CD8-positive, alpha-beta memory T cell (primary cell): ENCODE data around the gene N4BP2L2. TPM values are rescaled to one million over a fixed set of nuclear protein-coding genes. Genes with fewer than 3 reads are reported as not detected.

ENCODE experiments used
- CTCF ChIA-PET: fragments of 350-600 bp; sonication (Branson Sonifier 250); formaldehyde crosslinking; loops from one replicate; lab custom pipeline; 2021; ENCODE audit warnings: antibody characterized with exemption; lab: Charles Lee
- POLR2A ChIA-PET: fragments of 350-600 bp; sonication (Branson Sonifier 250); formaldehyde crosslinking; loops from one replicate; lab custom pipeline; 2021; ENCODE audit warnings: antibody characterized with exemption; lab: Charles Lee
- DNase-seq, 5 donors: peaks; one replicate each; pipeline versions ENCODE4 v3.0.0 to v3.0.0-alpha.2; 2020 to 2022; ENCODE audit warnings: mixed read lengths in 1 of 5
- H3K27ac ChIP-seq: one replicate; pipeline ENCODE4 v1.7.0; 2013; ENCODE audit warnings: low read depth, mild to moderate bottlenecking, low read length, moderate library complexity
- H3K27me3 ChIP-seq: 2 replicates; pipeline ENCODE4 v1.7.0; 2013; ENCODE audit warnings: low read length, mild to moderate bottlenecking; ENCODE audit not compliant: insufficient read depth, poor library complexity, severe bottlenecking
- H3K36me3 ChIP-seq: 2 replicates; pipeline ENCODE4 v1.7.0; 2013; ENCODE audit warnings: mild to moderate bottlenecking, low read length, moderate library complexity; ENCODE audit not compliant: insufficient read depth
- H3K4me1 ChIP-seq: 2 replicates; pipeline ENCODE4 v1.7.0; 2013; ENCODE audit warnings: mild to moderate bottlenecking, low read length, moderate library complexity; ENCODE audit not compliant: insufficient read depth
- H3K4me3 ChIP-seq: 2 replicates; pipeline ENCODE4 v1.7.0; 2013; ENCODE audit warnings: mild to moderate bottlenecking, low read length
- H3K9me3 ChIP-seq: 2 replicates; pipeline ENCODE4 v1.7.0; 2013; ENCODE audit warnings: mild to moderate bottlenecking, low read length
- H3K27ac Mint-ChIP-seq, 8 donors: one replicate each; pipeline ENCODE4 v1.8.0; 2020 to 2021; ENCODE audit warnings: mixed read lengths in 8 of 8, mild to moderate bottlenecking in 6 of 8, inconsistent platforms in 3 of 8, moderate library complexity in 3 of 8
- H3K27me3 Mint-ChIP-seq, 2 donors: one replicate each; pipeline ENCODE4 v1.8.0; 2020 to 2021; ENCODE audit warnings: mixed read lengths in 2 of 2, mild to moderate bottlenecking in 1 of 2, moderate library complexity in 1 of 2
- H3K36me3 Mint-ChIP-seq, 3 donors: one replicate each; pipeline ENCODE4 v1.8.0; 2020 to 2021; ENCODE audit warnings: mixed read lengths in 3 of 3, inconsistent platforms in 1 of 3, mild to moderate bottlenecking in 1 of 3
- H3K4me1 Mint-ChIP-seq, 3 donors: one replicate each; pipeline ENCODE4 v1.8.0; 2020 to 2021; ENCODE audit warnings: mixed read lengths in 3 of 3, inconsistent platforms in 1 of 3, mild to moderate bottlenecking in 1 of 3
- H3K4me3 Mint-ChIP-seq, 7 donors: one replicate each; pipeline ENCODE4 v1.8.0; 2020 to 2021; ENCODE audit warnings: mixed read lengths in 7 of 7, mild to moderate bottlenecking in 6 of 7, moderate library complexity in 4 of 7, inconsistent platforms in 2 of 7
- H3K9me3 Mint-ChIP-seq, 5 donors: one replicate each; pipeline ENCODE4 v1.8.0; 2020 to 2022; ENCODE audit warnings: mixed read lengths in 5 of 5, mild to moderate bottlenecking in 3 of 5, moderate library complexity in 2 of 5, inconsistent platforms in 1 of 5
- polyA plus RNA-seq: library from polyadenylated mRNA; unstranded; fragments of 300-500 nt; fragmentation: Illumina TruSeq; gene quantifications from one replicate; pipeline ENCODE4 v1.2.3, GENCODE V29; 2021
- total RNA-seq, 2 experiments: library from RNA; stranded (reverse); gene quantifications; one replicate each; pipeline ENCODE4 v1.2.3, GENCODE V29; 2021

Gene N4BP2L2
- total and polyA plus RNA-seq, 3 experiments from 2014 or later = 77.7 to 132 (median 78.3) TPM

DNA sequence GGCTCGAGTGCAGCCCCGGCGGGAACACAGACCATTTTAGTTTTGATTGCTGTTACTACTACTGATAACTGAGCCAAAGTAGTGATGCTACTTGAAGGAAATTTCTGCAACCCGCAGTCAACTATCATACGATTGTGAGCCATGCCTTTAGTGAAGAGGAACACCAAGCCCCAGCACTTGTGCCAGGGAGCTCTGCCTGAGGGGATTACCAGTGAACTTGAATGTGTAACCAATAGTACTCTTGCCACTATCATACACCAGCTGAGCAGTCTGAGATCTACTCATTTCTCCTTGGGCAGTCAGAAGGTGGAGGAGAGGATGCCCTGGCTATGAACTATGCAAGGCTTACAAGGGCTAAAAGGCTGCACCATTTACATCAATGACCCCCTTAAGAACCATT, 61.7 kb downstream of the N4BP2L2 start:
- POLR2A ChIA-PET = no interaction called here
- Mint-ChIP-seq H3K4me1 (no peaks in the 10 kb centered on the region), H3K36me3 (peaks cover 12 to 21% (median 13%) of the 10 kb centered on the region in 3 donors), H3K4me3 (no peak overlapping the region), H3K9me3 (no peaks in the 10 kb centered on the region), H3K27ac (no peak overlapping the region), H3K27me3 (no peaks in the 10 kb centered on the region)
- Histone ChIP-seq H3K36me3 (peaks cover 8% of the 10 kb centered on the region), H3K9me3 (no peaks in the 10 kb centered on the region), H3K4me1 (no peaks in the 10 kb centered on the region), H3K27ac (no peak overlapping the region), H3K27me3 (no peaks in the 10 kb centered on the region), H3K4me3 (no peak overlapping the region)
- DNase-seq = no peak
- CTCF ChIA-PET = no interaction called here

DNA sequence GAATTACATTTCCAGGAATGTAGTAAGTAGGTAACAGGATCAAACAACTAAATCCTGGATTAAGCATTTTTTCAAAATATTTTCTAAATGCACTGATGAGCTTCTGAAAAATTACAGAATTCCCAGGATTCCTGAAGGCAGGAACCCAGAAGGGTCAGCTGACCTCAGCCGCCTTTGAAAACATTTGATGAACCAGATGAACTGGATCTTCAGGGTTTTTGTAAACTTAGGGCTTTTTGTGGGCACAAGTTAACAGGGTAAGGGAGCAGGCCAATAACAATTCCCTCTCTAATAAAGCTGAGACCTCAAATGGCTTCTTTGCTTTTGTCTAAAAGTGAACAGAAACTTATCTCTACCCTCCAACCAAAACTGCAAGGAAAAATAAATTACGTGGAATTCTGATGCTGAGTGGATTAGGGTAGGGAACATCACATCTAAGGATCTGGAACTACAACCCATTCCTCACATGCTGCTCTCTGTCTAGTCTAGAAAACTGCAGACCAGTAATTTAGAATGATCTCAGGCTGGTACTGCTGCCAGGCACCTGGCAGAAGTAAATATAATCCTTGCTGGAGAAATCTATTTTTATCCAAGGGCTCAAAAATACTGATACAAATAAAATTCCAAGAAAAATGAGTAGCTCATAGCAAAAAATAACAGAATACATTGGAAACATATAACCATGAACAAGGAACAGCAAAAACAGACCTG, 62.4 kb downstream of the N4BP2L2 start:
- ChIA-PET POLR2A (no interaction called here), CTCF (no interaction called here)
- H3K9me3 Mint-ChIP-seq = no peaks in the 10 kb centered on the region

DNA sequence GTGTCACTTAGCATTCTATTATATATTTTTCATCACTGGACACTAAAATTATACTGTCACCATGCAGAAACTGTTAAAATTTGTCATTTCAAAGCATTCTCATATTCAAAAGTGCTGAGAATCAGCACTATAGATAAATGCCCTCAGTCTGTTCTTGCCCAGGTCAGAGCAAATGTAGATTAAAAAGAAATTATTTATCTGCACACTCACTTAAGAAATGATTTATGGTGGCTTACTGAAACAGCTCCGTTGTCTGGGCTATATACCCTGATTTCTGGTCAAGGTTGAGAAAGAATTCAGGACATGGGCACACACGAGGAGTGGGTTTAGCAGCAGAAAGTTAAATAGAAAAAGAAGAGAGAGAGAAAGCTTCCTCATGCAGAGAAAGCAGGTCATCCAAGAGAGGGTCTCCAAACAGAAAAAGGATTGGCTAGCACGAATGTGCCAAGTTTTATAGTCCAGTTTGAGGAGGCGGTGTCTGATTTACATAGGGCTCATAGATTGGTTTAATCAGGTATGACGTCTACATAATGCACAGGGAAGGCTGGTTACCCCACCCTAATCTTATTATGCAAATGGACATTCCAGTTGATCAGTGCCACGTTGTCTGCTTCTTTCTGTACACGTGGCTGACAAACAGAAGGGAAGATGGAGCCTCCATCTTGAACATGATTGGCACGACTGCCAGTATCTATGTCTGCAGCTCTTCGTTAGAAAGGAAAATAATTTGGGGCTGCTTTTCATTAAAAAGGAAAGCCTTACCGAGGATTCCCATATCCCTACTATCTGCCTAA, 63.4 kb downstream of the N4BP2L2 start:
- Mint-ChIP-seq H3K27ac (no peak overlapping the region), H3K4me1 (no peaks in the 10 kb centered on the region), H3K36me3 (peaks cover 12 to 24% (median 15%) of the 10 kb centered on the region in 3 donors), H3K4me3 (no peak overlapping the region), H3K9me3 (no peaks in the 10 kb centered on the region), H3K27me3 (peaks cover 0 to 1% of the 10 kb centered on the region in 2 donors)
- Histone ChIP-seq H3K27ac (no peak overlapping the region), H3K27me3 (no peaks in the 10 kb centered on the region), H3K4me3 (no peak overlapping the region), H3K36me3 (peaks cover 8% of the 10 kb centered on the region), H3K9me3 (no peaks in the 10 kb centered on the region), H3K4me1 (no peaks in the 10 kb centered on the region)
- CTCF ChIA-PET = no interaction called here
- POLR2A ChIA-PET = no interaction called here
- DNase-seq = no peak

More for the DNA sequence above, 62.4 kb downstream of the N4BP2L2 start:
- Mint-ChIP-seq H3K27ac (no peak overlapping the region), H3K36me3 (peaks cover 12 to 21% (median 15%) of the 10 kb centered on the region in 3 donors), H3K4me3 (no peak overlapping the region), H3K27me3 (peaks cover 0 to 1% of the 10 kb centered on the region in 2 donors), H3K4me1 (no peaks in the 10 kb centered on the region)
- Histone ChIP-seq H3K4me1 (no peaks in the 10 kb centered on the region), H3K36me3 (peaks cover 8% of the 10 kb centered on the region), H3K27ac (no peak overlapping the region), H3K9me3 (no peaks in the 10 kb centered on the region), H3K4me3 (no peak overlapping the region), H3K27me3 (no peaks in the 10 kb centered on the region)
- DNase-seq = no peak

DNA sequence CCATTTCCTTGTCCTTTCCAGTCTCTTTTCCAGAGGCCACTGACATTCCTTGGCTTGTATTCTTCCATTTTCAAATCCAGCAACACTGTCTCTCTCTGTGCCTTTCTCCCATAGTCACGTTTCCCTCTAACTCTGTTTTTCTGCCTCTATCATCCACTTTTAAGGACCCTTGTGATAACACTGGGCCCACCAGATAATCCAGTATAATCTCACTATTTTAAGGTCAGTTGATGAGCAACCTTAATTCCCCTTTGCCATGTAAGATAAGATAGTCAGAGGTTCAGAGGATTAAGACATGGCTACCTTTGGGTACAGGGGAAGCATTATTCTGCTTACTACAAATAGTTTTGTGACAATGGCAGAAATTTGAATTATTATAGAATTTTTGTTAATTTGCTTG, 64.9 kb downstream of the N4BP2L2 start:
- no peak overlapping the region for H3K4me3 Mint-ChIP-seq
- Histone ChIP-seq H3K4me3 (no peak overlapping the region), H3K27me3 (no peaks in the 10 kb centered on the region), H3K36me3 (peaks cover 8% of the 10 kb centered on the region), H3K4me1 (no peaks in the 10 kb centered on the region), H3K9me3 (no peaks in the 10 kb centered on the region), H3K27ac (no peak overlapping the region)
- H3K27me3 Mint-ChIP-seq = peaks cover 0 to 1% of the 10 kb centered on the region in 2 donors
- H3K36me3 Mint-ChIP-seq = peaks cover 12 to 22% (median 17%) of the 10 kb centered on the region in 3 donors
- H3K27ac Mint-ChIP-seq = no peak overlapping the region
- ChIA-PET POLR2A (no interaction called here), CTCF (no interaction called here)
- H3K4me1 Mint-ChIP-seq = no peaks in the 10 kb centered on the region
- no peak for DNase-seq
- H3K9me3 Mint-ChIP-seq = no peaks in the 10 kb centered on the region

DNA sequence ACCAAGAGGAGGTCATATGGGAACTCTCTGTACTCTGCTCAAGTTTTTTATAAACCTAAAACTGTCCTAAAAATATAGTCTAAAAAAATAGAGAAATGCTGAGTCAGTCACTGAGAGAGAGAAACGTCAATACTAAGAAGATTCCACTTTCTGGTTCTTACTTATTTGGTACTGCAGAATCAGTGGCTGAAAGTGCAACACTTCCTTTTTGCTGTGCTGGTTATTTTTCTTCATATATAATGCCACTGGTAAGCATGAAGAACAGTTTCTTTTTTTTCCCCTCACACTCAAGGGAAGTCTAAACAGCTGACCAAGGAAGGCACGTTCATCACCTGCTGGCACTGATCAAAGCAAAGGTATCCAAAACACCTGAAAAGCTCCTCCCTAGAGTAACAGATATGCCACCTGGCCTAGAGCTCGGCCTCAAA, 66.4 kb downstream of the N4BP2L2 start:
- Histone ChIP-seq H3K4me1 (no peaks in the 10 kb centered on the region), H3K4me3 (no peak overlapping the region), H3K36me3 (peaks cover 4% of the 10 kb centered on the region), H3K27ac (no peak overlapping the region), H3K27me3 (no peaks in the 10 kb centered on the region), H3K9me3 (no peaks in the 10 kb centered on the region)
- Mint-ChIP-seq H3K36me3 (peaks cover 10 to 12% (median 10%) of the 10 kb centered on the region in 3 donors), H3K9me3 (no peaks in the 10 kb centered on the region), H3K27ac (peak overlapping the region in 2 of 8 donors; percentile 6 to 23), H3K4me3 (no peak overlapping the region), H3K27me3 (peaks cover 0 to 1% of the 10 kb centered on the region in 2 donors), H3K4me1 (no peaks in the 10 kb centered on the region)
- ChIA-PET POLR2A (no interaction called here), CTCF (no interaction called here)
- DNase-seq = no peak

DNA sequence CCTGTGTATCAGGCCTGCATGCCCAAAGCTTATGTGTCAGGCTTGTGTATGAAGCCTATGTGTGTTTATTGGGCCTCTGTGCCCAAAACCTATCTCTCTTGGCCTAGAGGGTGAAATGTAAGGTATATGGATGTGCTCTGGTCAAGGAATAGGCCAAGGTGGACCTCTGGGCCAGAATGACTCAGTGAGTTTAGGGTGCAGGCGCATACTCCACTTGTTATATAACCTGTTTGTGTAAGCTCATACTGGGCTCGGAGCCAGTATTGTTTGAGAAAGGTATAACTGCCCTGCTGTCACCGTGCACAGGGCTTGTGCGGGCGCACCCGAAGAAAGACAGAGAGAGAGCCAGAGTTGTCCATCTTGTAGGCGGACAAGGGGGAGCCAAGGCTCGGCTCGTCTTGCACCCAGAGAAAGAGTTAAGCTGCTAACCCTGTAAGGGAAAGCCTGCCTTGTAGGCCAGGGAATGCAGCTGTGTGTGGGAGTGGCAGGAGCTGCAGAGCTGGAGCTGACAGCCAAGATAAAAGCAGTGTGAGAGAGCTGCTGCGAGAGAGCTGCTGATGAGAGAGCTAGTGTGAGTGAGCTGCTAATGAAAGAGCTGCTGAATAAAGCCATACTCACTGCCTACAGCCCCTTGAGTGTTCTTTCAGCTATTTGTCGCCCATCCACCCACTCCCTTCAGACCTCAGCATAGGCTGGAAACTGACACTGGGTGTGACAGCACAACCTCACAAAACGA, 67.2 kb downstream of the N4BP2L2 start:
- Mint-ChIP-seq H3K4me1 (no peaks in the 10 kb centered on the region), H3K9me3 (no peaks in the 10 kb centered on the region), H3K4me3 (no peak overlapping the region), H3K27ac (peak overlapping the region in 1 of 8 donors; percentile 39), H3K27me3 (peaks cover 0 to 1% of the 10 kb centered on the region in 2 donors), H3K36me3 (peaks cover 6 to 12% (median 7%) of the 10 kb centered on the region in 3 donors)
- POLR2A ChIA-PET = no interaction called here
- DNase-seq = no peak
- H3K27me3 ChIP-seq = no peaks in the 10 kb centered on the region
- H3K36me3 ChIP-seq = no peaks in the 10 kb centered on the region
- CTCF ChIA-PET = interaction anchor here (0.6 kb wide), 1 partner anchor 115 kb away, joined by 3 read pairs; the partner anchor contains the start of gene PDS5B
- no peak overlapping the region for H3K27ac ChIP-seq
- no peak overlapping the region for H3K4me3 ChIP-seq
- H3K4me1 ChIP-seq = no peaks in the 10 kb centered on the region
- no peaks in the 10 kb centered on the region for H3K9me3 ChIP-seq

DNA sequence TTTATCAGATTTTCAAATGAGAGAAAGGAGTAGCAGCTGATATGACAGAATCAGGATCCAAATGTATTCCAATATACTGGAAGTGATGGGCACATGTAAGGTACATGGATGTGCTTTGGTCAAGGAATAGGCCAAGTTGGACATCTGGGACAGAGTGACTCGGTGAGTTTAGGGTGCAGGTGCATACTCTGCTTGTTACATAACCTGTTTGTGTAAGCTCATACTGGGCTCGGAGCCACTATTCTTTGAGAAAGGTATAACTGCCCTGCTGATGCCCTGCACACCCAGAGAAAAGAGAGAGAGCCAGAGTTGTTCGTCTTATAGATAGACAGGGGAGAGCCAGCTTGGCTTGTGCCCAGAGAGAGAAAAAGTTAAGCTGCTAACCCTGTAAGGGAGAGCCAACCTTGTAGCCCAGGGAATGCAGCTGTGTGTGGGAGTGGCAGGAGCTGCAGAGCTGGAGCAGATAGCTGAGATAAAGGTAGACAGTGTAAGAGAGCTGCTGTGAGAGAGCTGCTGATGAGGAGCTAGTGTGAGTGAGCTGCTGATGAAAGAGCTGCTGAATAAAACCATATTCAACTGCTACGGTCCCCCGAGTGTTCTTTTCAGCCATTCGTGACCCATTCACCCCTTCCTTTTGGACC, 70.0 kb downstream of the N4BP2L2 start:
- no peak overlapping the region for H3K27ac ChIP-seq
- ChIA-PET POLR2A (no interaction called here), CTCF (interaction anchor here (1.0 kb wide), 1 partner anchor 10 kb away, joined by 3 read pairs; no protein-coding TSS in a partner anchor)
- H3K4me3 Mint-ChIP-seq = no peak overlapping the region
- H3K27ac Mint-ChIP-seq = peak overlapping the region in 2 of 8 donors; percentile 23 to 44
- peaks cover 0 to 1% of the 10 kb centered on the region in 2 donors for H3K27me3 Mint-ChIP-seq
- peaks cover 10 to 16% (median 11%) of the 10 kb centered on the region in 3 donors for H3K36me3 Mint-ChIP-seq
- H3K4me3 ChIP-seq = no peak overlapping the region
- H3K4me1 ChIP-seq = no peaks in the 10 kb centered on the region
- no peaks in the 10 kb centered on the region for H3K27me3 ChIP-seq
- H3K4me1 Mint-ChIP-seq = no peaks in the 10 kb centered on the region
- peaks cover 0 to 3% (median 0%) of the 10 kb centered on the region in 5 donors for H3K9me3 Mint-ChIP-seq
- DNase-seq = no peak
- no peaks in the 10 kb centered on the region for H3K36me3 ChIP-seq
- H3K9me3 ChIP-seq = no peaks in the 10 kb centered on the region
